ENCODE measurements around the gene FOLR1. TPM values are rescaled to one million over a fixed set of nuclear protein-coding genes. Genes with fewer than 3 reads are reported as not detected.
"Not testable (repeated sequence)": the region's sequence is repeated elsewhere in the genome, so short reads cannot be mapped to it uniquely, and the experiment has no call there.

The FOLR1 gene
- total RNA-seq, 1 experiment from 2014 or later = not detected

GRCh38 chr11:72179049-72179803 is 12.7 kb upstream of the FOLR1 start:
- ChIA-PET POLR2A (no interaction called here), CTCF (interaction anchor here (0.5 to 1.0 kb wide), 4 partner anchors 12 to 154 kb away, joined by 4 to 5 read pairs (median 4); no protein-coding TSS in a partner anchor)
- in situ Hi-C loops (cut with HindIII; ENCODE audit: low pct_unique_long_range_greater_than_20kb, low sequenced_read_pairs) = no loop called here
- Histone ChIP-seq H3K4me1 (ENCODE audit: control insufficient read depth, insufficient read depth, low read length) (no peaks in the 10 kb centered on the region), H3K9me3 (ENCODE audit: control insufficient read depth, insufficient read depth, low read depth, low read length) (no peaks in the 10 kb centered on the region), H3K27me3 (ENCODE audit: control insufficient read depth, insufficient read depth, low read length) (no peaks in the 10 kb centered on the region), H3K36me3 (ENCODE audit: control insufficient read depth, insufficient read depth, low read length) (no peaks in the 10 kb centered on the region), H3K27ac (ENCODE audit: low read length) (no peak overlapping the region), H3K4me3 (ENCODE audit: low read depth in 2 of 2, low read length in 2 of 2) (no peak overlapping the region)
- TF ChIP-seq, protein P1, sequence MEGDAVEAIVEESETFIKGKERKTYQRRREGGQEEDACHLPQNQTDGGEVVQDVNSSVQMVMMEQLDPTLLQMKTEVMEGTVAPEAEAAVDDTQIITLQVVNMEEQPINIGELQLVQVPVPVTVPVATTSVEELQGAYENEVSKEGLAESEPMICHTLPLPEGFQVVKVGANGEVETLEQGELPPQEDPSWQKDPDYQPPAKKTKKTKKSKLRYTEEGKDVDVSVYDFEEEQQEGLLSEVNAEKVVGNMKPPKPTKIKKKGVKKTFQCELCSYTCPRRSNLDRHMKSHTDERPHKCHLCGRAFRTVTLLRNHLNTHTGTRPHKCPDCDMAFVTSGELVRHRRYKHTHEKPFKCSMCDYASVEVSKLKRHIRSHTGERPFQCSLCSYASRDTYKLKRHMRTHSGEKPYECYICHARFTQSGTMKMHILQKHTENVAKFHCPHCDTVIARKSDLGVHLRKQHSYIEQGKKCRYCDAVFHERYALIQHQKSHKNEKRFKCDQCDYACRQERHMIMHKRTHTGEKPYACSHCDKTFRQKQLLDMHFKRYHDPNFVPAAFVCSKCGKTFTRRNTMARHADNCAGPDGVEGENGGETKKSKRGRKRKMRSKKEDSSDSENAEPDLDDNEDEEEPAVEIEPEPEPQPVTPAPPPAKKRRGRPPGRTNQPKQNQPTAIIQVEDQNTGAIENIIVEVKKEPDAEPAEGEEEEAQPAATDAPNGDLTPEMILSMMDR (IDR thresholded peaks at IDR 0.05) = no peak
- TF ChIP-seq REST (IDR thresholded peaks at IDR 0.05; ENCODE audit: insufficient read depth in 1 of 2, low read depth in 2 of 2, low read length in 1 of 2) (no peak), SIN3A (IDR thresholded peaks at IDR 0.05; ENCODE audit: borderline replicate concordance, insufficient read depth, low read depth, low read length) (no peak), POLR2AphosphoS5 (IDR thresholded peaks at IDR 0.05; ENCODE audit: low read depth, low read length) (no peak), TCF7L2 (IDR thresholded peaks at IDR 0.05; ENCODE audit: low read depth, low read length) (no peak)
- no TSS peak for BruUV-seq (replicated peaks)
- intact Hi-C loops (cut with micrococcal nuclease; ENCODE audit: unreplicated experiment) = no loop called here
- ATAC-seq (no peak), DNase-seq (ENCODE audit: low read depth, low spot score) (no peak)

GRCh38 chr11:72179804-72180396 is 12.0 kb upstream of the FOLR1 start:
- no TSS peak for BruUV-seq (replicated peaks)
- intact Hi-C loops (cut with micrococcal nuclease; ENCODE audit: unreplicated experiment) (no loop called here), in situ Hi-C loops (cut with HindIII; ENCODE audit: low pct_unique_long_range_greater_than_20kb, low sequenced_read_pairs) (no loop called here)
- H3K27ac ChIP-seq (ENCODE audit: low read length) = no peak overlapping the region
- ATAC-seq (no peak), DNase-seq (ENCODE audit: low read depth, low spot score) (no peak)
- no peaks in the 10 kb centered on the region for H3K36me3 ChIP-seq (ENCODE audit: control insufficient read depth, insufficient read depth, low read length)
- CTCF ChIA-PET = interaction anchor here (0.8 kb wide), 1 partner anchor 11 kb away, joined by 4 read pairs; no protein-coding TSS in a partner anchor
- no peaks in the 10 kb centered on the region for H3K27me3 ChIP-seq (ENCODE audit: control insufficient read depth, insufficient read depth, low read length)
- POLR2A ChIA-PET = no interaction called here
- TF ChIP-seq SIN3A (IDR thresholded peaks at IDR 0.05; ENCODE audit: borderline replicate concordance, insufficient read depth, low read depth, low read length) (no peak), TCF7L2 (IDR thresholded peaks at IDR 0.05; ENCODE audit: low read depth, low read length) (no peak), REST (IDR thresholded peaks at IDR 0.05; ENCODE audit: insufficient read depth in 1 of 2, low read depth in 2 of 2, low read length in 1 of 2) (no peak), POLR2AphosphoS5 (IDR thresholded peaks at IDR 0.05; ENCODE audit: low read depth, low read length) (no peak)
- TF ChIP-seq, protein P1 (IDR thresholded peaks at IDR 0.05) = no peak
- H3K9me3 ChIP-seq (ENCODE audit: control insufficient read depth, insufficient read depth, low read depth, low read length) = no peaks in the 10 kb centered on the region
- no peaks in the 10 kb centered on the region for H3K4me1 ChIP-seq (ENCODE audit: control insufficient read depth, insufficient read depth, low read length)
- H3K4me3 ChIP-seq (ENCODE audit: low read depth in 2 of 2, low read length in 2 of 2) = no peak overlapping the region

GRCh38 chr11:72180892-72181552 is 10.9 kb upstream of the FOLR1 start:
- DNase-seq (ENCODE audit: low read depth, low spot score); POLR2A ChIA-PET; H3K27me3 ChIP-seq (ENCODE audit: control insufficient read depth, insufficient read depth, low read length); H3K27ac ChIP-seq (ENCODE audit: low read length); H3K36me3 ChIP-seq (ENCODE audit: control insufficient read depth, insufficient read depth, low read length); H3K4me1 ChIP-seq (ENCODE audit: control insufficient read depth, insufficient read depth, low read length); intact Hi-C loops (cut with micrococcal nuclease; ENCODE audit: unreplicated experiment); H3K4me3 ChIP-seq (ENCODE audit: low read depth in 2 of 2, low read length in 2 of 2); in situ Hi-C loops (cut with HindIII; ENCODE audit: low pct_unique_long_range_greater_than_20kb, low sequenced_read_pairs); BruUV-seq (replicated peaks); H3K9me3 ChIP-seq (ENCODE audit: control insufficient read depth, insufficient read depth, low read depth, low read length): not testable (repeated sequence)
- ATAC-seq = peak; percentile 7
- CTCF ChIA-PET = interaction anchor here (0.6 kb wide), 1 partner anchor 137 kb away, joined by 6 read pairs; no protein-coding TSS in a partner anchor
